OCI-LY3 (cell line): ENCODE data around the gene ARRB2.

Experiments used
- EZH2phosphoT487 ChIP-seq: fragments of 200-600 bp; shearing (Covaris generic); IDR thresholded peaks from 2 replicates; pipeline ENCODE4 v1.6.1; 2018; ENCODE audit warnings: antibody characterized with exemption, mixed run types, low read depth
- TF ChIP-seq, protein P1 (sequence below): fragments of 200-600, 300-600 bp; sonication (generic); IDR thresholded peaks from 2 replicates; pipeline ENCODE4 v1.5.1; 2014; ENCODE audit warnings: antibody characterized with exemption, low read length, low read depth

GRCh38 chr17:4710693-4711634 lies 532 bp downstream of the ARRB2 start:
- TF ChIP-seq, protein P1, sequence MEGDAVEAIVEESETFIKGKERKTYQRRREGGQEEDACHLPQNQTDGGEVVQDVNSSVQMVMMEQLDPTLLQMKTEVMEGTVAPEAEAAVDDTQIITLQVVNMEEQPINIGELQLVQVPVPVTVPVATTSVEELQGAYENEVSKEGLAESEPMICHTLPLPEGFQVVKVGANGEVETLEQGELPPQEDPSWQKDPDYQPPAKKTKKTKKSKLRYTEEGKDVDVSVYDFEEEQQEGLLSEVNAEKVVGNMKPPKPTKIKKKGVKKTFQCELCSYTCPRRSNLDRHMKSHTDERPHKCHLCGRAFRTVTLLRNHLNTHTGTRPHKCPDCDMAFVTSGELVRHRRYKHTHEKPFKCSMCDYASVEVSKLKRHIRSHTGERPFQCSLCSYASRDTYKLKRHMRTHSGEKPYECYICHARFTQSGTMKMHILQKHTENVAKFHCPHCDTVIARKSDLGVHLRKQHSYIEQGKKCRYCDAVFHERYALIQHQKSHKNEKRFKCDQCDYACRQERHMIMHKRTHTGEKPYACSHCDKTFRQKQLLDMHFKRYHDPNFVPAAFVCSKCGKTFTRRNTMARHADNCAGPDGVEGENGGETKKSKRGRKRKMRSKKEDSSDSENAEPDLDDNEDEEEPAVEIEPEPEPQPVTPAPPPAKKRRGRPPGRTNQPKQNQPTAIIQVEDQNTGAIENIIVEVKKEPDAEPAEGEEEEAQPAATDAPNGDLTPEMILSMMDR, result no peak
- no peak for TF ChIP-seq EZH2phosphoT487
